Tibial artery (tissue), 4 donors: ENCODE results near the gene NOB1.
A peak's percentile ranks its signal among the peaks of the same experiment; 100 is the strongest.
"Not testable (repeated sequence)": the region's sequence is repeated elsewhere in the genome, so short reads cannot be mapped to it uniquely, and the experiment has no call there.

Source experiments
- DNase-seq, 2 donors: peaks; one replicate each; pipeline ENCODE4 v3.0.0-alpha.2; 2019
- H3K27ac ChIP-seq, 2 donors: fragments of 200-600 bp; sonication (generic) in 1 of 2; 1 replicate in 1 of 2; 2 replicates in 1 of 2; pipeline ENCODE4 v1.5.1; 2018 to 2019; ENCODE audit warnings: mild to moderate bottlenecking in 1 of 2
- H3K27me3 ChIP-seq, 2 donors: fragments of 200-600 bp; sonication (generic) in 1 of 2; one replicate each; pipeline versions ENCODE4 v1.5.1 to v1.6.0; 2016 to 2019
- H3K36me3 ChIP-seq, 3 donors: fragments of 200-600 bp; sonication (generic) in 2 of 3; one replicate each; pipeline ENCODE4 v1.5.1; 2016 to 2019; ENCODE audit warnings: mild to moderate bottlenecking in 2 of 3
- H3K4me1 ChIP-seq, 4 donors: fragments of 200-600 bp; sonication (generic) in 2 of 4; 1 replicate in 3 of 4; 2 replicates in 1 of 4; pipeline ENCODE4 v1.5.1; 2016 to 2019
- H3K4me3 ChIP-seq, 2 donors: fragments of 200-600 bp; sonication (generic) in 1 of 2; 1 replicate in 1 of 2; 2 replicates in 1 of 2; pipeline ENCODE4 v1.5.1; 2018 to 2019; ENCODE audit warnings: mild to moderate bottlenecking in 2 of 2
- H3K9me3 ChIP-seq, 3 donors: fragments of 200-600 bp; sonication (generic) in 1 of 3; one replicate each; pipeline ENCODE4 v1.5.1; 2016 to 2019
- intact Hi-C: fragments of 100-400 bp; cut with DNase I; formaldehyde crosslinking; loops from one replicate; pipeline ENCODE4 v1.15.0; 2023; ENCODE audit warnings: low total_unique reads
- TF ChIP-seq, protein P1 (sequence below), 2 experiments: fragments of 200-600 bp in 1 of 2; fragments of 450-650 bp in 1 of 2; IDR thresholded peaks; one replicate each; pipeline ENCODE4 v1.5.1; 2017 to 2019; ENCODE audit warnings: antibody characterized with exemption in 2 of 2, mild to moderate bottlenecking in 1 of 2, moderate library complexity in 1 of 2

Gene NOB1

DNA sequence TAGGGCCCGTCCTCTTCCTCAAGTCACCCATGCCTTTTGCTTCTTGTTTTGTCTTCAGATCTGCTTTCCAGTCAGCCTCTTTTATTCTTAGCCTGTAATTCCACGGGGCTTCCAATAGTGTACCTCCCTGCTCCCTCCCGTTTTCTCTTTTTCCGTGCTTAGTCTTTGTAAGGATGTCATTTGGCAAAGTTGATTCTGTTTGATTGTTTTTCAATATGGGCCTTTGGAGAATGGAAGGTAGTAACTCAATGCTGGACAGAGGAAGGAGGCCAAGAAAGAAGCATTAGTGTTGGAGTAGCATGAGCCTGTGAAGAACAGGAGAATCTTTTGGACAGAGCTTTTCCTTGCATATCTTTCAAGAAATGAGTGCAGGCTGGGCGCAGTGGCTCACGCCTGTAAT lies 13.9 kb upstream of the NOB1 start:
- H3K9me3 ChIP-seq, result no peaks in the 10 kb centered on the region
- H3K36me3 ChIP-seq, result no peaks in the 10 kb centered on the region
- no peaks in the 10 kb centered on the region for H3K27me3 ChIP-seq
- H3K27ac ChIP-seq, result no peak overlapping the region
- no peak for DNase-seq
- peaks cover 0 to 6% (median 1%) of the 10 kb centered on the region in 4 donors for H3K4me1 ChIP-seq
- TF ChIP-seq, protein P1, sequence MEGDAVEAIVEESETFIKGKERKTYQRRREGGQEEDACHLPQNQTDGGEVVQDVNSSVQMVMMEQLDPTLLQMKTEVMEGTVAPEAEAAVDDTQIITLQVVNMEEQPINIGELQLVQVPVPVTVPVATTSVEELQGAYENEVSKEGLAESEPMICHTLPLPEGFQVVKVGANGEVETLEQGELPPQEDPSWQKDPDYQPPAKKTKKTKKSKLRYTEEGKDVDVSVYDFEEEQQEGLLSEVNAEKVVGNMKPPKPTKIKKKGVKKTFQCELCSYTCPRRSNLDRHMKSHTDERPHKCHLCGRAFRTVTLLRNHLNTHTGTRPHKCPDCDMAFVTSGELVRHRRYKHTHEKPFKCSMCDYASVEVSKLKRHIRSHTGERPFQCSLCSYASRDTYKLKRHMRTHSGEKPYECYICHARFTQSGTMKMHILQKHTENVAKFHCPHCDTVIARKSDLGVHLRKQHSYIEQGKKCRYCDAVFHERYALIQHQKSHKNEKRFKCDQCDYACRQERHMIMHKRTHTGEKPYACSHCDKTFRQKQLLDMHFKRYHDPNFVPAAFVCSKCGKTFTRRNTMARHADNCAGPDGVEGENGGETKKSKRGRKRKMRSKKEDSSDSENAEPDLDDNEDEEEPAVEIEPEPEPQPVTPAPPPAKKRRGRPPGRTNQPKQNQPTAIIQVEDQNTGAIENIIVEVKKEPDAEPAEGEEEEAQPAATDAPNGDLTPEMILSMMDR (IDR thresholded peaks at IDR 0.05), result no peak
- H3K4me3 ChIP-seq, result no peak overlapping the region
- intact Hi-C loops, result no loop called here

DNA sequence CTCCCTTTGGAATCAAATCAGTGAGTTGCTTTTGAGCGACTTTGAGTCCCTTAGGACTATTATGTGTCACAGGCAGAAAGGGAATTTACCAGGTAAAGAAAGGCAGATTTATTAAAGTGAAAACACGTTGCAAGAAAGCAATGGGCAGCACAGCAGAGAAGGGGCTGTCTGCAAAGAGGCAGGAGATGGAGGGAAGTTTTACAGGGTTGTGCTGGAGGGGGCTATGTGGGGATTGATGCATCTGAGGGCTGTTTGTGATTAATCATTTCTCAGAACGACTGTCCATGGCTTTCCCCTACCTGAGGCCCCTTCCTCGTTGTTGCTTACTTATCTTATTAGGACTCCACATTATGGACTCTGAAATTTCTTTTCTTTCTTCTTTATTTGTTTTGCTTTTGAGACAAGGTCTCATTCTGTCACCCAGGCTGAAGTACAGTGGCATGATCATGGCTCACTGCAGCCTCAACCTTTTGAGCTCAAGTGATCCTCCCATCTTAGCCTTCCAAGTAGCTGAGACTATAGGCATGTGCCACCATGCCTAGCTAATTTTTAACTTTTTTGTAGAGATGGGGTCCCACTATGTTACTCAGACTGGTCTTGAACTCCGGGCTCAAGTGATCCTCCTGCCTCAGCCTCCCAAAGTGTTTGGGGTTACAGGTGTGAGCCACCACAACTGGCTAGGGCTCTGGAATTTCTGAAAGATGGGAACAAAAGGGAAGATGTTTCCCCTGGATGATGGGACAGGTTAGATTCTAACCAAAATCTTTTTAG lies 12.9 kb upstream of the NOB1 start:
- peaks cover 0 to 11% (median 5%) of the 10 kb centered on the region in 4 donors for H3K4me1 ChIP-seq
- H3K27me3 ChIP-seq, result no peaks in the 10 kb centered on the region
- H3K4me3 ChIP-seq, result no peak overlapping the region
- no peaks in the 10 kb centered on the region for H3K36me3 ChIP-seq
- TF ChIP-seq, protein P1 (IDR thresholded peaks at IDR 0.05), result no peak
- H3K9me3 ChIP-seq, result no peaks in the 10 kb centered on the region
- no peak for DNase-seq
- no peak overlapping the region for H3K27ac ChIP-seq
- intact Hi-C loops, result no loop called here

DNA sequence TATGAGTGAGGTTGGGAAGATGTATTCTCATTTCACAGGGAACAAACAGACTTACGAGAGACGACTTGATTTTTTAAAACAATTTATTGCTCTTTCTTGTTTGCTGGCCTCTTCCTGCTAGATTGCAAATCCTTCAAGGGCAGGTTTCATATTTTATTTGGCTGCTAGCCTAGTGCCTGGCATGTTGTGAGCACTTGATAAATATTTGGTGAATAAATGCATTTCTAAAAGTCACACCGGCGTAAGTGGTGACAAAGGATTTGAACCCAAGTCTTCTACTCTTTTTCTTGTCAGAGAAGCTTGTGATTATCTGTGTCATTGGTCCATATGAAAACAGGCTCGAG lies 8.8 kb upstream of the NOB1 start:
- Histone ChIP-seq H3K4me1 (peaks cover 0 to 16% (median 6%) of the 10 kb centered on the region in 4 donors), H3K27me3 (no peaks in the 10 kb centered on the region), H3K9me3 (no peaks in the 10 kb centered on the region), H3K36me3 (no peaks in the 10 kb centered on the region), H3K27ac (peak overlapping the region; percentile 87 to 91), H3K4me3 (peak overlapping the region; percentile 79 to 96)
- DNase-seq, result no peak
- TF ChIP-seq, protein P1 (IDR thresholded peaks at IDR 0.05), result no peak
- intact Hi-C loops, result no loop called here

DNA sequence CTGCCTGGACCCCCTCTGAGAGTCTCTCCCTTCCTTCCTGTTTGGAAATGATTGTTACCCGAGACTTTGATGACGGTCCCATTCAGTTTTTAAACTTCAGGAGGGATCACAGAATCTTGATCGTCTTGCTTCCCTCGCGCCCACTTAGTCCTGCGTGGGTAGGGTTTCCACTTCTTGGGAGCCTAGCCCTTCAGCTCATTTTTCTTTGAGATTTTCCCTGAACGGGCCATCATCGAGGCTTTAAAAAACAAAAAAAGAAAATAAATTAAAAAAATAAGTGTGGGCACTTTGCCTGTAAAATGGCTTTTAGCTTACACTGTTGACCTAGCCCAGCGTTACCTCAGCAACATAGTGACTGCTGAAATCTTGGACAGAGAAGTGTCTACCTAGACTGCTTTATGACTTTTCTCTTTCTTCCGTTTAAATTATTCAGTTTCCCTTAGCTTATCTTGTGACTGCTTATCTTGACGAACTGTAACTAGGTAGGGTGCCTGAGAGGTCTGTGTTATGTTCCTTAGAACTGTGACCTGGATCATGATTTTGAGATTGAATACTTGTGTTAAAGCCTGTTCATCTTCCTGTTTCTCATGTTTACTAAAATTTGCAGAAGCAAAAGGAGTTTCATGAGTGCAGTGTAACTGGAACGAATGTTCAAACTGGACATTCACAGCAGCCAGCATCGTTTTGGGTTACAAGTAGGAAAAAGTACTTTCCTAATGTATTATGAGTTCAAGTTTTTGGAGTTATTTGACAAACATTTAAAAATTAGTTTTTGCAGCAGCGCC lies 8.3 kb upstream of the NOB1 start:
- TF ChIP-seq, protein P1 (IDR thresholded peaks at IDR 0.05), result no peak
- Histone ChIP-seq H3K4me1 (peaks cover 0 to 16% (median 6%) of the 10 kb centered on the region in 4 donors), H3K9me3 (no peaks in the 10 kb centered on the region), H3K36me3 (no peaks in the 10 kb centered on the region), H3K4me3 (peak overlapping the region; percentile 79 to 96), H3K27me3 (no peaks in the 10 kb centered on the region), H3K27ac (peak overlapping the region; percentile 87 to 91)
- DNase-seq, result no peak
- intact Hi-C loops, result no loop called here

DNA sequence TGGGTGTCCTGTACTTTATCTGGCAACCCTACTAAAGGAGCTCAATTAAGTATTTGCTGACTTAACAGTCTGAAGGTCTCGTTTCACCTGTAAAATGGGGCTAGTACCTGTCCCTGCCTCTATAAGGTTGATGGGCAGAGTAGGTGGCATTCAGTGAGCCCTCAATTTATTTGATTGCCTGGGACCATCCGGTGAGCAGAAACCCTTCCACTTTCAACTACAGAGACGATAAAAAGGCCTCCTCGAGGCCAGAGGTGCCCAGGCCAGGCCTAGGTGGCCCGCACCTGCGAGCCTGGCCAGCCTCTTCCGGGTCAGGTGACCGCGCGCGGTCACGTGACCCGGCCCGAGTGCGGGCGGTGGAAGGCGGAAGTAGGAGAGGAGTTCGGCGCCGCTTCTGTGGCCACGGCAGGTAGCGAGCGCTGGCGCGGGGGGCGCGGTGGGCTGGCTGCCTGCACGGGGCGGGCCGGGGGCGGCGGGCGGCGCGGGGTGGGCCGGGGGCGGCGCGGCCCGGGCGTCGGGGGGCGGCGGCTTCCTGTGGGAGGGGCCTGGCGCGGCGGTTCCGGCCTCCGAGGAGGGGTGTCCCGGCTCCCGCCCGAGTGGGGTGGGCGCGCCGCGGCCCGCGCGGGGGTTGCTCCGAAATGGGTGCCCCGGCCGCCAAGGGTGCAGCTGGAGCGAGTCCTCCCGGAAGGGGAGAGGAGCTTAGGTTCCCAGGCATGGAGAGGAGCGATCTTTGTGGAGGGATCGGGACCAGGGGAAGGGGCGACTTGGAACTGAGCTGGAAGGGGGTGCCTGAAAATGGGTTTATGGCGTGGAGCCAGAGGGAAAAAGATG lies 7.5 kb upstream of the NOB1 start, which contains the start of gene WWP2:
Gene WWP2 (plus strand): TSS at position 350 of the 831 bp plus-strand sequence. CDS start 24,679 bp downstream, outside the sequence.
- no peaks in the 10 kb centered on the region for H3K27me3 ChIP-seq
- TF ChIP-seq, protein P1 (IDR thresholded peaks at IDR 0.05), result peak in 1 of 2 experiments; percentile 25
- no peaks in the 10 kb centered on the region for H3K9me3 ChIP-seq
- peak within 1 kb of the TSS; percentile 87 to 91 for H3K27ac ChIP-seq
- H3K36me3 ChIP-seq, result no peaks in the 10 kb centered on the region
- intact Hi-C loops, result no loop called here
- H3K4me3 ChIP-seq, result peak within 1 kb of the TSS; percentile 79 to 96
- peak; percentile 57 to 84 for DNase-seq
- H3K4me1 ChIP-seq, result peaks cover 0 to 16% (median 6%) of the 10 kb centered on the region in 4 donors

DNA sequence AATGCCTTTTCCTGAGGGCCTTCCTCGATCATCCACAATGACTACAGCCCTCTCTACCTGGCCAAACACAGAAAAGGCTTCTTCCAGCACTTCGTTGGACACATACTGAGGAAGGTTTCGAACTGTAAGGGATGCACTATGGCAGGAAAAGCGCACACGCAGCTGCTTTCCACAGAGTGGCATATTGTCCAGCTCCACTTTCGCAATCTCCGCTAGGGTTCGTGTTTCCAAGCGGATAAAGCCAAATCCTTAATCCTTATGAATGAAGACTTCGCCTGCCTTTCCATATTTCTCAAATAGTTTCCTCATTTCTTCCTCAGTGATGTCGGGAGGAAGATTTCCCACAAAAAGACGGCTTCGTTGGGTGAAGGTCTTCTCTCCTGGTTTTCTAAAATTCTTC lies 2.6 kb upstream of the NOB1 start:
- not testable (repeated sequence) for H3K27me3 ChIP-seq, H3K4me3 ChIP-seq, H3K9me3 ChIP-seq, H3K36me3 ChIP-seq, H3K27ac ChIP-seq
- peak in 1 of 2 donors; percentile 16 for DNase-seq
- intact Hi-C loops, result loop anchor here (2.0 kb wide), 1 partner anchor 49 kb away; no protein-coding TSS in a partner anchor
- peaks cover 0 to 25% (median 17%) of the 10 kb centered on the region in 4 donors for H3K4me1 ChIP-seq
